ENCODE data around the gene RBL2.
"Not testable (repeated sequence)": the region's sequence is repeated elsewhere in the genome, so short reads cannot be mapped to it uniquely, and the experiment has no call there.

The RBL2 gene

DNA sequence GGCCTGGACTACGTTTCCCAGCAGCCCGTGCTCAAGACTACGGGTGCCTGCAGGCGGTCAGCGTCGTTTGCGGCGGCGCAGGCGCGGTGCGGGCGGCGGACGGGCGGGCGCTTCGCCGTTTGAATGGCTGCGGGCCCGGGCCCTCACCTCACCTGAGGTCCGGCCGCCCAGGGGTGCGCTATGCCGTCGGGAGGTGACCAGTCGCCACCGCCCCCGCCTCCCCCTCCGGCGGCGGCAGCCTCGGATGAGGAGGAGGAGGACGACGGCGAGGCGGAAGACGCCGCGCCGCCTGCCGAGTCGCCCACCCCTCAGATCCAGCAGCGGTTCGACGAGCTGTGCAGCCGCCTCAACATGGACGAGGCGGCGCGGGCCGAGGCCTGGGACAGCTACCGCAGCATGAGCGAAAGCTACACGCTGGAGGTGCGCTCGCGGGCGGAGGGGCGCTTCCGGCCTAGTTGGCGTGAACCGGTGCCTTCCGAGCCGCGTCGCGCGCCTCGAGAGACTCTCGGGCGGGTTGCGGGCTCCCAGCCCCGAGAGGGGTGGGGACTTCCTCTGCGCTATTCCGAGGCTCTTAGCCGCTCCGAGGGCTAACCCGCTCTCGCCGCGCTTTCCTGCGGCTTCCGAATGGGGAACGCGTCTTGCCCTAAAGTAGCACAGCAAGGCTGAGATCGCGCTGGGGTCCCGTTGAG lies at the start of gene RBL2:
Gene RBL2, plus strand, starts transcription at position 95 of the 689 bp plus-strand sequence. Its CDS starts 86 bp downstream, at position 181.
- peak; percentile 48 to 64 for DNase-seq

DNA sequence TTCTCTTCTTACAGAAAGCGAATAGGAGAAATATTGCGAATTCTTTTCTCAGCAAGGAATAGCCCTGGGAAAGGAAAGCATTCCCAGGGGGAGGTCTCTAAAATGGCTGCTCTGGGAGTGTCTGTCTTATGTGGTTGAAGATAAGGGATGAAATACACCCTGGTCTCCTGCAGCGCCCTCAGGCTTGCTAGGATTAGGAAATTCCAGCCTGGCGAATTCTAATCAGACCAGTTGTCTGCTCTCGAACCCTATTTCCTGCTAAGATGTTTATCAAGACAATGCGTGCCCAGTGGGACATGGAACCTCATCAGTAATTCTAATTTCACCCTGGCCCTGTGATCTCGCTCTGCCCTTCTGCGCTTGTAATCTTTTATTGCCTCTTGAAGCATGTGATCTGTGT lies 49.7 kb upstream of the RBL2 start:
- DNase-seq: not testable (repeated sequence)

DNA sequence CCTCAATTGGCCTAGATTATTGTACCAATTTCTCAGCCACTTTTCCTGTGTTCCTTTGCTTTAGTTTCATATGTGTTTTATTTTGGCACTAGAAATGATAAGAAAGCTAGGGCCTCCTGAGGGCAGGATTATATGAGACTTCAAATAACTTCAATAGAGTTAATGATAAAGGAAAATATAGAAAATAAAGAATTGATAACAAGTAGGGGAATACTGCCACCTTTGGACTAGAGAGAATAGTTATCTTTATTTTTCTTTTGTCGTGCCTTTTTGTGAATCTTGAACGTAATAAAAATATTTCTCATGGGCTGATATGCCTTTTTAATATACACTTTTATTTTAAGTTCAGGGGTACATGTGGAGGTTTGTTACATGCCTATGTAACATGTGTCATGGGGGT lies 29.3 kb upstream of the RBL2 start:
- DNase-seq: peak; percentile 22 to 48

- no peak for DNase-seq
Observed at GRCh38 chr16:53412549-53412948, 21.7 kb upstream of the RBL2 start.

DNA sequence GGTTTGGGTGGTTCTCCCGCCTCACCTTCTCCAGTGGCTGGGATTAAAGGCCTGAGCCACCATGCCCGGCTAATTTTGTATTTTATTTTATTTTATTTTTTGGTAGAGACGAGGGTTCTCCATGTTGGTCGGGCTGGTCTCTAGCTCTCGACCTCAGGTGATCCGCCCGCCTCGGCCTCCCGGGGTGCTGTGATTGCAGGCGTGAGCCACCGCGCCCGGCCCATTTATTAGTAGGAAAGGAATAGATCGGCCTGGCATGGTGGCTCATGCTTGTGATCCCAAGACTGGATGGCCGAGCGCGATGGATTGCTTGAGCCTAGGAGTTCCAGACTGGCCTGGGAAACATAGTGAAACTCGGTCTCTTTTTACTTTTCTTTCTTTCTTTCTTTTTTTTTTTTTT lies 20.4 kb upstream of the RBL2 start:
- DNase-seq: no peak

- no peak for DNase-seq
Observed at GRCh38 chr16:53414381-53414780, 19.9 kb upstream of the RBL2 start.

DNA sequence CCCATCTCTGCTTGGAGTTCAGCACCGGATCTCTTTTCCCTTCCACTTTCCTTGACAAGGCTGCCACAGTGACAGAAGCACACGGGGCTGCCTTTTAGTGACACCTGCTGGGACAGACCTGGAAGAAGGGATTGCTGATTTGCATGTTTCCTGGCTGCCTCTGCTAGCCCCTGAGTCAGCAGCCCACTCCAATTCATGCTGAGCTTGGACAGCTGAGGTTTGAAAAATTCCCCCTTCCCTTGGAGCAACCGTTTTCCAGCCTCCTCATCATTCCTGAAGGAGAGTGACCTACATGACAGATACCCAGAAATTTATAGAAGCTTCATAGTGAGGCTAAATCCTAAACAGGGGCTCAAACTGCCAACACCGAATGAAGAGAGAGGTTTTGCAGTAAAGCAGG lies 18.8 kb upstream of the RBL2 start:
- DNase-seq: no peak

DNA sequence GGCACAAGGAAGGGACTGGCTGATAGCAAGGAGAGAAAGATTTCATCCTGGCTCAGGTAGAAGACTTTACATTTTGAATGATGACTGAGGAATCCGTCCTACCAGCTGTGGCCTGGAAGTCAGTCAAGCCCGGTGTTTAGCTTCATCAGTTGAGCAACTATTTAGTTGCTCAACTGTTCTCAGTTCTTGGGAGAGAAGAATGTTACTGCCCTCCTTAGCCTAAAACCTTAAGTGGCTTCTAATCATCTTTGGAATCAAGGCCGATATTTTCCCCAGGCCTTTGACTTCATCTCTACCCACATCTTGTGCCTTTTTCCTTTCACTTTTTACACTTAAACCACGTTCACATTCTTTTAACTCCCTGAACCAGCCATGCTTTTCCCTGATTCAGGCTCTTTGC lies 17.3 kb upstream of the RBL2 start:
- peak; percentile 18 to 27 for DNase-seq

DNA sequence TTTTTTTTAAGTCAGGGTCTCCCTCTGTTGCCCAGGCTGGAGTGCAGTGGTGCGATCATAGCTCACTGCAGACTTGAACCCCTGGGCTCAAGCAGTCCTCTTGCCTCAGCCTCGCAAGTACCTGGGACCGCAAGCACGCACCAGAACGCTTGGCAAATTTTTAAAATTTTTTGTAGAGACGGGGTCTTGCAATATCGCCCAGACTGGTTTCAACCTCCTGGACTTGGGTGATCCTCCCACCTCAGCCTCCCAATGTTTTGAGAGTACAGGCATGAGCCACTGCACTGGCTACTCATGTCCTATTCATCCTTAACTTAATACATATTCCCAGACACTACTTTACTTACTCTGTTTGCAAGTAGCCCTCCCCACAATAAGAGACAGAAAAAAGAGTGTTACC lies 16.3 kb upstream of the RBL2 start:
- no peak for DNase-seq

DNA sequence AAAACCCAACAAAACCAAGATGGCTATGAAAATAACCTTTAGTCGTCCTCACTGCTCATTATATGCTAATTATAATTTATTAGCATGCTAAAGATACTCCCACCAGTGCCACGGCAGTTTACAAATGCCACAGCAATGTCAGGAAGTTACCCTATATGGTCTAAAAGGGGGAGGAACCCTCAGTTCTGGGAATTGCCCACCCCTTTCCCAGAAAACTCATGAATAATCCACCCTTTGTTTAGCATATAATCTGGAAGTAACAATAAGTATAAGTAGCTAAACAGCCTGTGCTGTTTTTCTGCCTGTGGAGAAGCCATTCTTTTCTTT lies 14.9 kb upstream of the RBL2 start:
- not testable (repeated sequence) for DNase-seq

DNA sequence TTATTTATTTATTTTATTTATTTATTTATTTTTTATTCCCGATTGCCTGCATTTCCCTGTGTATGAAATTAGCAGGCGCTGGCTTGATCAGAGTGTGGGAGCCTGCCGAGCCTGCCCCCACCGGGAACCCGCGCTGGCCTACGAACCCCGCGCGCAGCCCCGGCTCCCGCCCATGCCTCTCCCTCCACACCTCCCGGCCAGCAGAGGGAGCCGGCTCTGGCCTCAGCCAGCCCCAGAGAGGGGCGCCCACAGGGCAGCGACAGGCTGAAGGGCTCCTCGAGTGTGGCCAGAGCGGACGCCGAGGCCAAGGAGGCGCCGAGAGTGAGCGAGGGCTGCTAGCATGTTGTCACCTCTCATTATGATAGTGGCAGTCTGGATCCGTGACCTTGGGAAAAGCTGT lies 13.0 kb upstream of the RBL2 start:
- no peak for DNase-seq

DNA sequence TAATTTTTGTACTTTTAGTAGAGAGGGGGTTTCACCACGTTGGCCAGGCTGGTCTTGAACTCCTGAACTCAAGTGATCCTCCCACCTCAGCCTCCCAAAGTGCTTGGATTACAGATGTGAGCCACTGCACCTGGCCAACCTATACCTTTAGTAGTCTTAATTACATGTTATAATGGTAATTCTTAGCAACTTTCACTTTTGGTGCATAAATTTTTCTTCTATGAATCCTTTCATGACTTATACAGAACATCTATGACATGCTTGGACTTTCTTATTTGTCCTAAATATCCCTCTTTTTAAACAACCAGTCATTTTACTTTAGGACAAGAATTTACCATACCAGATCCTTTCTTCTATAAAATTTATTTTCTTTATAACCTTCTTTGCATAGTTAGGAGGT lies 10.3 kb upstream of the RBL2 start:
- DNase-seq: not testable (repeated sequence)

- DNase-seq: no peak
Observed at GRCh38 chr16:53428681-53429080, 5.6 kb upstream of the RBL2 start.

DNA sequence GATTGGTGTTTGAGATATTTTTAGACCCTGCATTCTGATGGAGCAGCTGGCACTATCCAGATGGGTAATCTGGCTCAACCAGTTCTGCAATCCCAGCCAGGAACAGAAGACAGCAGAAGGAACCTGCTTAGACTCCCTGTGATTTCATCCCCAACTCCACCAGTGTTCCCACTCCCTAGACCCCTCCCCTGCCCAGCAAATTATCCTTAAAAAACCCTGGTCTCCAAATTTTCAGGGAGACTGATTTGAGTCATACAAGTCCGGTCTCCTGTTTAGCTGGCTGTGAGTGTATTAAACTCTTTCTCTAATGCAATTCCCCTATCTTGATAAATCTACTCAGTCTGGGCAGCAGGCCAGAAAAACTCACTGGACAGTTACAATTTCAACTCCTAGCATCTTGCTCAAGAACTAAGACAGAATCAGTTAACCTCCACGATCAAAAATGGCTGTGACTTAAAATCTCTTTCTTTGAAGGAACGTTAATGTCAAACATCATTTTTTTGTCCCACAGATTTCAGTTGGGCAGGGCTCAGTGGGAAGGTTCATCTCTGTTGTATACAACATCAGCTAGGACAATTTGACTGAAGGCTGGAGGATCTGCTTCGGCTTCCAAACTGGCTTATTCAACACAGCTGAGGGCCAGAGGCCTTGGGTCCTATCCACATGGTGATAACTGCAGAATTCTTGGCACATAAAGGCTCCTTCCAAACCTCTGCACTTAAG lies 4.9 kb upstream of the RBL2 start:
- peak; percentile 14 to 24 for DNase-seq

GRCh38 chr16:53430363-53430762 lies 3.9 kb upstream of the RBL2 start:
- DNase-seq: no peak

- DNase-seq: no peak
Observed at GRCh38 chr16:53433509-53433908, 762 bp upstream of the RBL2 start.

- no peak for DNase-seq
Observed at GRCh38 chr16:53433930-53434376, 318 bp upstream of the RBL2 start.

DNA sequence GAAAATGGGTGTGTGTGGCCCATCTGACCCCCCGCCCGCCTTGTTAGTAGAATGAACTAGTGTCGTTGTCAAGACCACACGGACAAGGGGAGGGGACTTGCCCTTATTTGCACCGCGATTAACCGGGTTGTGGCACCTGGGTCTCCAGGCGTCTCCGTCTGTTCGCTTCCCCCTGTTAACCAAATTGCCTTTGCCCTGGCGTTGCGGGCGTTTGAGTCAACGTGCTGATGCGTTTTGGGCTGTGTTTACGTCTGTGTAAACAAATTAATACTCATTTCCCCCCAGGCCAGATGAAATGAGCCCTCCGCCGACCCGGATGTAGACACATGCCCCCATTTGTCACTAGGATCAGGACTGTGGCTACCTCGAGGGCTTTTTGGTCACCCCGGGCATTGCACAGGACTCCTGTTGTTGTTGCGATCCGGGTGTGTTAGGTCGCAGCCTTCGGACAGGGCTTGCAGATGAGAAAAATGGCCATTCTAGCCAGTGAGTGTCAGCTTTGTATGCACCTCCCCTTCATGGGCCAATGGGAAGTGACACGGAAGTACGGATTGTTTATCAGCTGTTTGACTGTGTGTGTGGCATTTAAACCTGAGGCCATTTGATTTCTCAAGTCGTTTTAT lies 906 bp downstream of the RBL2 start:
- peak; percentile 83 to 88 for DNase-seq

- no peak for DNase-seq
Observed at GRCh38 chr16:53440125-53440524, 5.9 kb downstream of the RBL2 start.

DNA sequence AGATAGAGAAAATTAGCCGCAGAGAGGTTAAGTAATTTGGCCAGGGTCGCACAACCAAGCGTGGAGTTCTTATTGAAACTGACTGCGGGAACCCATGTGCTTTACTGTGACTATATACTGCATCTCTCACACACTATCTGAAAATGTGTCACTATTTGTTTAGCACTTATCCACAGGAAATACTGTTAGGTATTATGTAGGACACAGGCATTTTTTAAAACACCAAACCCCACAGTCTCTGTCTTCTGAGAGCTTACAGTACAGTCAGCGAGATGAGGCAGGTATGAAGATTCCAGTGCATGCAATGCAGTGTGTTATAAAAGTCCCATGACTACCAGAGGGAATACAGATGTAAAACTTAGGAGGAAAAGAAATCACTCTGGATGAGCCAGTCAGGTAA lies 11.3 kb downstream of the RBL2 start:
- no peak for DNase-seq

- DNase-seq: no peak
Observed at GRCh38 chr16:53446090-53446489, 11.8 kb downstream of the RBL2 start.

GRCh38 chr16:53449816-53450517 lies 15.7 kb downstream of the RBL2 start:
- no peak for DNase-seq

- DNase-seq: no peak
Observed at GRCh38 chr16:53453928-53454327, 19.7 kb downstream of the RBL2 start.

DNA sequence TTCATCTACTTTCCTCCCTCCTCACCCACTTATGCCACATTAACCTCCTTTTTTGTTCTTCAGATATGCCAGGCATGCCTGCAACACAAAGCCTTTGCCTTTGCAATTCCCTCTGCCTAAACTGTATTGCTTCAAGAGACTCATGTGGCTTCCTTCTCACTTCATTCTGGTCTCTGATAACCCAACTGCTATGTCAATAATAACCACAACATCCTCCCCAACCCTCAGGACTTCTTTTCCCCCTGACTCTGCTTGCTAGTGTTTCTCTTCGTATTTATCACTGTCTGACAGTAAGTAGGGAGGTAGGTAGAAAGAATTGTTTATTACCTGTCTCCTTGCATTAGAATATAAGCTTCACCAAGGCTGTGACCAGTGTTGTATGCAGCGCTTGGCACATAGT lies 22.4 kb downstream of the RBL2 start:
- no peak for DNase-seq

All from AML-193 (cell line).